ENCODE data around the gene PNMT.

GRCh38 chr17:39694593-39694992, 26.3 kb downstream of the PNMT start:
- no peak for TF ChIP-seq CTCF (IDR thresholded peaks at IDR 0.05)
- no peak for TF ChIP-seq POLR2AphosphoS5 (IDR thresholded peaks at IDR 0.05)
- TF ChIP-seq POLR2A (IDR thresholded peaks at IDR 0.05) = no peak

Measured in transverse colon (tissue), 4 donors.